Liver (tissue), 3 donors: ENCODE results near the gene MT3.

Experiments used
- CTCF ChIP-seq: fragments of 150-350 bp; IDR thresholded peaks from 2 replicates; pipeline ENCODE4 v1.5.1; 2017; ENCODE audit warnings: improper control_type of control experiment, low read depth, low read length; ENCODE audit not compliant: missing input control
- FOXA1 ChIP-seq: IDR thresholded peaks from 2 replicates; pipeline ENCODE4 v1.6.1; 2016; ENCODE audit warnings: antibody characterized with exemption
- HNF4G ChIP-seq: IDR thresholded peaks from 2 replicates; pipeline ENCODE4 v1.6.1; 2016; ENCODE audit warnings: antibody characterized with exemption
- JUND ChIP-seq, 2 donors: IDR thresholded peaks; 2 replicates each; pipeline ENCODE4 v1.6.1; 2016; ENCODE audit warnings: antibody characterized with exemption in 2 of 2
- MAX ChIP-seq: IDR thresholded peaks from 2 replicates; pipeline ENCODE4 v1.6.1; 2016; ENCODE audit warnings: antibody characterized with exemption
- REST ChIP-seq: IDR thresholded peaks from 2 replicates; pipeline ENCODE4 v1.6.1; 2016; ENCODE audit warnings: antibody characterized with exemption, mild to moderate bottlenecking
- TAF1 ChIP-seq: conservative IDR thresholded peaks from 2 replicates; pipeline ENCODE4 v1.6.1; 2016; ENCODE audit warnings: antibody characterized with exemption, mild to moderate bottlenecking
- ZBTB33 ChIP-seq: IDR thresholded peaks from 2 replicates; pipeline ENCODE4 v1.6.1; 2016; ENCODE audit warnings: antibody characterized with exemption
- donor health status: healthy.
- donor health status: healthy.

- TF ChIP-seq MAX: no peak
- no peak for TF ChIP-seq CTCF
- no peak for TF ChIP-seq TAF1
- TF ChIP-seq ZBTB33: no peak
- no peak for TF ChIP-seq REST
- no peak for TF ChIP-seq JUND (IDR thresholded peaks at IDR 0.05)
- no peak for TF ChIP-seq FOXA1
- TF ChIP-seq HNF4G: no peak
Measured at GRCh38 chr16:56559109-56559508, 30.2 kb upstream of the MT3 start.
